ENCODE results near the gene ZNF57. TPM values are rescaled to one million over a fixed set of nuclear protein-coding genes. Genes with fewer than 3 reads are reported as not detected.

The ZNF57 gene
- total and polyA plus RNA-seq, 4 donors: 4.0 to 5.5 (median 4.5) TPM

DNA sequence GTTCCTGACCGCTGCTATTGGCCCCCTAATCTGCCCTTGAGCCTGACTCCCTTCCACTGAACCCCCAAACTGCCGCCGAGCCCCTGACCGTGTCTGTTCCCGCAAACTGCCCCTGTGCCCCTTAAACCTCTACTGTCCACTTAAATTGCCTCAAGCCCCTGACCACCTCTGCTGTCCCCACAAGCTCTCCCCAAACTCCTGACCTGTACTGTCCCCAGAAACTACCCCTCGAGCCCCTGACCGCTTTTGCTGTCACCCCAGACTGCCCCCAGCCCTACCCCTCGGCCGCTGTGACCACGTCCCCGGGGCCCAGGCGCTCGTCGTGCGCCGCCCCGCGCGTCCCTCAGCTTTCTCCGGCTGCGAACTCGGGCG is 43.7 kb downstream of the ZNF57 start:
- 2 to 3% methylated on average over 19 to 23 of the region's 23 CpGs for WGBS, 2 donors

DNA sequence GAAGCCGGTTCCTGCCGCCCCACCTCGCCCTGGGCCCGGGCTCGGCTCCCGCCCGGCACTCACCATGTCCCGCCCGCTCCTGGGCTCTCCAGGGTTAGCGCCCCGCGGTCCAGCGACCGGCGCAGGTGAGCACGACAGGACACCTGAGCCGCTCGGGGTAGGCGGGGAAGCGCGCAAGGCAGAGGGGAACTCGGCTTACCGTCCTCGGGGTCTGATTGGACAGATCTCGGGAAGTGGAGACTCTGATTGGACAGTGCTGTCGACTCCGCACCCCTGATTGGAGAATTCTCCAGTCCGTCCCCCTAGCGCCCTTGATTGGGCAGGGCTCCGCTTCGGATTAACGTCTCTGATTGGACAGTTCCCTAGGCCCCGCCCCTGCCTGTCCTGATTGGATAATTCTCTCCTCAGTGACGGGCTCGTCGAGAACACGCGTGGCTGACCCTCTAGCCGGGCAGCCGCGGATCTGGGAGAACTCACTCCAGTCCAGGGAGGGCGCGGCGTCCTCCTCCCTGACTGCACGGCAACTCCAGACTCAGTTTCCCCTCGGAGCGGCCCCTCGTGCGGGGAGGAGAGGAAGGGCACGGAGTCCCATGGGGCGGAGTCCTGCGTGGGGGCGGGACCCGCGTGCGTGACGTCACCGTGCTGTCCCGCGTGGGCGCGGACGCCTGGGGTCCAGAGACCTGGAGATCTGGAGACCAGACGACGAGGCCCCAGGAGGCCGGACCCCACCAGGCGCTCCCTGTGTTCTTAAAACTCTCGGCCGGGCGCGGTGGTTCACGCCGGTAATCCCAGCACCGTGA is 44.2 kb downstream of the ZNF57 start, which contains the start of gene ZNF77:
Gene ZNF77 (minus strand): TSS at position 197 of the 800 bp plus-strand sequence. CDS start 131 bp downstream, at position 66.
- no peaks in the 10 kb centered on the region for H3K27me3 ChIP-seq (ENCODE audit: control insufficient read depth in 3 of 3, insufficient read depth in 3 of 3, low read length in 2 of 3)
- DNase-seq (peak; percentile 99), ATAC-seq (ENCODE audit: insufficient read depth, low FRiP score) (peak; percentile 99)
- peak within 1 kb of the TSS; percentile 71 to 83 for H3K9ac ChIP-seq (ENCODE audit: insufficient read depth in 1 of 2, low read length in 2 of 2)
- WGBS, 2 donors: 1 to 2% methylated on average over 64 to 74 of the region's 74 CpGs
- H3K36me3 ChIP-seq (ENCODE audit: control insufficient read depth in 4 of 4, insufficient read depth in 4 of 4, low read length in 4 of 4): peaks cover 0 to under 1% (median 0%) of the 10 kb centered on the region in 4 donors
- peak within 1 kb of the TSS; percentile 80 for H3K4me3 ChIP-seq
- H3K4me1 ChIP-seq (ENCODE audit: control insufficient read depth in 5 of 5, insufficient read depth in 5 of 5, low read length in 5 of 5): peaks cover 0 to 20% (median 7%) of the 10 kb centered on the region in 5 donors
- TF ChIP-seq, protein P1, sequence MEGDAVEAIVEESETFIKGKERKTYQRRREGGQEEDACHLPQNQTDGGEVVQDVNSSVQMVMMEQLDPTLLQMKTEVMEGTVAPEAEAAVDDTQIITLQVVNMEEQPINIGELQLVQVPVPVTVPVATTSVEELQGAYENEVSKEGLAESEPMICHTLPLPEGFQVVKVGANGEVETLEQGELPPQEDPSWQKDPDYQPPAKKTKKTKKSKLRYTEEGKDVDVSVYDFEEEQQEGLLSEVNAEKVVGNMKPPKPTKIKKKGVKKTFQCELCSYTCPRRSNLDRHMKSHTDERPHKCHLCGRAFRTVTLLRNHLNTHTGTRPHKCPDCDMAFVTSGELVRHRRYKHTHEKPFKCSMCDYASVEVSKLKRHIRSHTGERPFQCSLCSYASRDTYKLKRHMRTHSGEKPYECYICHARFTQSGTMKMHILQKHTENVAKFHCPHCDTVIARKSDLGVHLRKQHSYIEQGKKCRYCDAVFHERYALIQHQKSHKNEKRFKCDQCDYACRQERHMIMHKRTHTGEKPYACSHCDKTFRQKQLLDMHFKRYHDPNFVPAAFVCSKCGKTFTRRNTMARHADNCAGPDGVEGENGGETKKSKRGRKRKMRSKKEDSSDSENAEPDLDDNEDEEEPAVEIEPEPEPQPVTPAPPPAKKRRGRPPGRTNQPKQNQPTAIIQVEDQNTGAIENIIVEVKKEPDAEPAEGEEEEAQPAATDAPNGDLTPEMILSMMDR (IDR thresholded peaks at IDR 0.05; ENCODE audit: control extremely low read depth, extremely low read depth): no peak
- peak within 1 kb of the TSS; percentile 80 to 90 for H3K27ac ChIP-seq (ENCODE audit: low read depth in 1 of 2, low read length in 1 of 2)
- H3K9me3 ChIP-seq (ENCODE audit: control insufficient read depth in 4 of 4, insufficient read depth in 3 of 4, low read length in 3 of 4): no peaks in the 10 kb centered on the region

More for the DNA sequence above, 43.7 kb downstream of the ZNF57 start:
- Histone ChIP-seq H3K27ac (ENCODE audit: low read depth in 1 of 2, low read length in 1 of 2) (peak overlapping the region; percentile 64 to 73), H3K4me3 (peak overlapping the region; percentile 80), H3K9ac (ENCODE audit: insufficient read depth in 1 of 2, low read length in 2 of 2) (peak overlapping the region; percentile 59 to 83), H3K4me1 (ENCODE audit: control insufficient read depth in 5 of 5, insufficient read depth in 5 of 5, low read length in 5 of 5) (peaks cover 0 to 17% (median 4%) of the 10 kb centered on the region in 5 donors), H3K36me3 (ENCODE audit: control insufficient read depth in 4 of 4, insufficient read depth in 4 of 4, low read length in 4 of 4) (peaks cover 0 to 4% (median 2%) of the 10 kb centered on the region in 4 donors), H3K27me3 (ENCODE audit: control insufficient read depth in 3 of 3, insufficient read depth in 3 of 3, low read length in 2 of 3) (no peaks in the 10 kb centered on the region), H3K9me3 (ENCODE audit: control insufficient read depth in 4 of 4, insufficient read depth in 3 of 4, low read length in 3 of 4) (no peaks in the 10 kb centered on the region)
- ATAC-seq (ENCODE audit: insufficient read depth, low FRiP score) (no peak), DNase-seq (no peak)
- TF ChIP-seq, protein P1 (IDR thresholded peaks at IDR 0.05; ENCODE audit: control extremely low read depth, extremely low read depth): no peak

DNA sequence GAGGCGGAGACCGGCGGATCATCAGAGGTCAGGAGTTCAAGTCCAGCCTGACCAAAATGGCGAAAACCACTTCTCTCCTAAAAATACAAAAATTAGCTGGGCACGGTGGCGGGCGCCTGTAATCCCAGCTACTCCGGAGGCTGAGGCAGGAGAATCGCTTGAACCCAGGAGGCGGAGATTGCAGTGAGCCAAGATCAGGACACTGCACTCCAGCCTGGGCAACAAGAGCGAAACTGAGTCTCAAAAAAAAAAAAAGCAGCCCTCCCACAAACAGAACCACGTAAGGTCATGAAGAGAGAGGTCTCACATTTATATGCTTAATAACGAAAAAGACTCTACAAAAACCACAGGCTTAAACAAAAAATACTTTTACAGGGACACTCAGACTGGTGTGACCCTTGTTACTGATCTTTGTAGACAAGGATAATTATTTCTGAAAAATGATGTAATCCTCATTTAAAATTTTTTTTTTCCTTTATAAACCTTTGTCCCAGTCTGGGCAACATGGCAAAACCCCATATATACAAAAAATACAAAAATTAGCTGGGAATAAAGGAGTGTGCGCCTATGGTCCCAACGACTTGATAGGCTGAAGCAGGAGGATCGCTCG is 45.0 kb downstream of the ZNF57 start:
- TF ChIP-seq, protein P1 (IDR thresholded peaks at IDR 0.05; ENCODE audit: control extremely low read depth, extremely low read depth): no peak
- Histone ChIP-seq H3K27me3 (ENCODE audit: control insufficient read depth in 3 of 3, insufficient read depth in 3 of 3, low read length in 2 of 3) (no peaks in the 10 kb centered on the region), H3K4me3 (peak overlapping the region; percentile 37), H3K9ac (ENCODE audit: insufficient read depth in 1 of 2, low read length in 2 of 2) (peak overlapping the region; percentile 71 to 83), H3K36me3 (ENCODE audit: control insufficient read depth in 4 of 4, insufficient read depth in 4 of 4, low read length in 4 of 4) (peaks cover 0 to 4% (median 0%) of the 10 kb centered on the region in 4 donors), H3K9me3 (ENCODE audit: control insufficient read depth in 4 of 4, insufficient read depth in 3 of 4, low read length in 3 of 4) (no peaks in the 10 kb centered on the region), H3K27ac (ENCODE audit: low read depth in 1 of 2, low read length in 1 of 2) (peak overlapping the region; percentile 80 to 90), H3K4me1 (ENCODE audit: control insufficient read depth in 5 of 5, insufficient read depth in 5 of 5, low read length in 5 of 5) (peaks cover 0 to 20% (median 7%) of the 10 kb centered on the region in 5 donors)
- ATAC-seq (ENCODE audit: insufficient read depth, low FRiP score): no peak
- WGBS, 2 donors: 48 to 64% methylated on average over 17 of the region's 17 CpGs
- no peak for DNase-seq

Measured in lung (tissue), 12 donors.